Karpas-422 (cell line): ENCODE measurements around the gene SYTL3. TPM values are rescaled to one million over a fixed set of nuclear protein-coding genes. Genes with fewer than 3 reads are reported as not detected.
"Not testable (repeated sequence)": the region's sequence is repeated elsewhere in the genome, so short reads cannot be mapped to it uniquely, and the experiment has no call there.

ENCODE experiments used
- DNase-seq: peaks from one replicate; pipeline ENCODE4 v3.0.0-alpha.2; 2015
- H2AFZ ChIP-seq: fragments of 200-600 bp; sonication (generic); 2 replicates; pipeline ENCODE4 v1.6.1; 2014; ENCODE audit warnings: antibody characterized with exemption, low read length, mixed read lengths
- H3K27ac ChIP-seq: fragments of 200-600 bp; sonication (generic); 2 replicates; pipeline ENCODE4 v1.5.1; 2014; ENCODE audit warnings: mild to moderate bottlenecking, low read length, moderate library complexity
- H3K27me3 ChIP-seq: fragments of 200-600 bp; sonication (generic); 2 replicates; pipeline ENCODE4 v1.6.1; 2014; ENCODE audit warnings: low read length, mixed read lengths
- H3K36me3 ChIP-seq: fragments of 200-600 bp; sonication (generic); 2 replicates; pipeline ENCODE4 v1.6.1; 2014; ENCODE audit warnings: low read length, mixed read lengths; ENCODE audit not compliant: insufficient read depth
- H3K4me1 ChIP-seq: fragments of 200-600 bp; sonication (generic); 2 replicates; pipeline ENCODE4 v1.6.1; 2014; ENCODE audit warnings: mild to moderate bottlenecking, low read length, mixed read lengths
- H3K4me2 ChIP-seq: fragments of 200-600 bp; sonication (generic); 2 replicates; pipeline ENCODE4 v1.6.1; 2014; ENCODE audit warnings: low read length, low read depth, mild to moderate bottlenecking; ENCODE audit not compliant: poor library complexity, severe bottlenecking
- H3K4me3 ChIP-seq: fragments of 200-600 bp; sonication (generic); 2 replicates; pipeline ENCODE4 v1.5.1; 2014; ENCODE audit warnings: mild to moderate bottlenecking, antibody characterized with exemption, low read length, mixed read lengths
- H3K79me2 ChIP-seq: fragments of 200-600 bp; sonication (generic); 2 replicates; pipeline ENCODE4 v1.6.1; 2014; ENCODE audit warnings: mild to moderate bottlenecking, low read length, mixed read lengths
- H3K9ac ChIP-seq: fragments of 200-600 bp; sonication (generic); 2 replicates; pipeline ENCODE4 v1.6.0; 2014; ENCODE audit warnings: low read length
- H3K9me2 ChIP-seq: fragments of 200-600 bp; sonication (generic), shearing (Covaris generic); replicated peaks from 2 replicates; pipeline ENCODE4 v1.6.0; 2014; ENCODE audit warnings: mild to moderate bottlenecking, low read length, moderate library complexity; ENCODE audit not compliant: insufficient read depth
- H3K9me3 ChIP-seq: fragments of 300-700, 200-600 bp; sonication (generic); 2 replicates; pipeline ENCODE4 v1.6.1; 2014; ENCODE audit warnings: low read length, mixed read lengths
- H4K20me1 ChIP-seq: fragments of 200-600 bp; sonication (generic); 2 replicates; pipeline ENCODE4 v1.6.1; 2014; ENCODE audit warnings: mild to moderate bottlenecking, antibody characterized with exemption, low read length, low read depth; ENCODE audit not compliant: insufficient read depth
- total RNA-seq: library from RNA; depleted of rRNA; stranded (reverse); fragments of >200 nt; shearing (Covaris generic); gene quantifications from 2 replicates; pipeline ENCODE4 v1.2.3, GENCODE V29; 2014; ENCODE audit warnings: low replicate concordance

The SYTL3 gene
- total RNA-seq, 1 experiment from 2014 or later: 0.41 TPM

DNA sequence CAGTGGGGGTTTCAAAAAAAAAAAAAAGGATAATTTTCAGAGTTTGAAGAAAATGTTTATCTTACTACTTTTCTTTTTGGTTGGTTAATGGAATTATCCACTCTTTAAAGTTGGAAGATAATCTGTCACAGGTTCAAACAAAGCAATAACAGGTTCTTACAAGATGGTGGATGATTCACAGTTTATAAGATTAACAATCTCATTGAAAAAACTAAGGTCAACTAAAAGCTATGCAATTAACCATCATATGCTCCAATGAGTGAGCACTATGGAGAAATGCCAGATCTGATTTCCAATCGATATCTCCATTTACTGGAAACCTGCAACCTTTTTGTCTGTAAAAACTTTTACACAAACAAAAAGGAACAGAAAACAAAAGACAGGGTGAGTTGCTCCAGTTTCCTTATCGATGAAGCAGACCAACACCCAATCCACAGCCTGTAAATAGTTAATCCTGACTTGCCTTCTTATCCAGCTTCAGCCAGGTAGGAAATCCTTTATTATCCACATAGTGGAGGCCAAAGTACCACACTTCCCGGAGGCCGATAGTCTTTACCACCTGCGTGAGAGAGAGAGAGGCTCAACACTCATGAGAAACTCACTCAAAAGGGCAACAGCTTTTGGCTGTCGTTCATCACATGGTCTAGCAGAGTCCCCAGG is 136.9 kb downstream of the SYTL3 start:
- Histone ChIP-seq H3K4me1 (peaks cover 8% of the 10 kb centered on the region), H3K9ac (no peak overlapping the region), H3K27ac (no peak overlapping the region), H2AFZ (no peak overlapping the region), H3K4me2 (no peak overlapping the region), H3K27me3 (no peaks in the 10 kb centered on the region), H3K9me2 (no peaks in the 10 kb centered on the region), H3K36me3 (peaks cover 56% of the 10 kb centered on the region), H3K9me3 (no peaks in the 10 kb centered on the region), H3K79me2 (peaks cover 55% of the 10 kb centered on the region), H3K4me3 (no peak overlapping the region), H4K20me1 (peaks cover 30% of the 10 kb centered on the region; the same call in 1 of the 2 replicates)
- no peak for DNase-seq

DNA sequence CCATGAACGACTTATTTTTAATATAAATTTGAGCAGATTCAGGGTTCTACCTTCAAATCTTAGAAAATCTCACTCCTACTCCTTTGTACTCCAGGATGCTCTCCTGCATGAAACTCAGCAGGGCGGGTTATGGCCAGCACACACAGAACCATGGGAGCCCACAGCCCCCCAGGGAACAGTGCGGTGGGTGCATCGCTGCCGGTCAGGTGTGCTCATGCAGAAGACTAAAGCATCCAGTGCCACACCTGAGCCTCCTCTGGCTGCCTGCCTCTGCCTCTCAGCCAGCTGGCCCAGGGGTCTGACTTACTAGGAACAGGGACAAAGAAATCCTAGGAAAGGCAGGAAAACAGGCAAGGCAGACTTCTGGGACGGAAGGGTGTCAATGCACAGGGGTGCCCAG is 137.5 kb downstream of the SYTL3 start:
- no peak overlapping the region for H3K9ac ChIP-seq
- no peak overlapping the region for H3K4me2 ChIP-seq

DNA sequence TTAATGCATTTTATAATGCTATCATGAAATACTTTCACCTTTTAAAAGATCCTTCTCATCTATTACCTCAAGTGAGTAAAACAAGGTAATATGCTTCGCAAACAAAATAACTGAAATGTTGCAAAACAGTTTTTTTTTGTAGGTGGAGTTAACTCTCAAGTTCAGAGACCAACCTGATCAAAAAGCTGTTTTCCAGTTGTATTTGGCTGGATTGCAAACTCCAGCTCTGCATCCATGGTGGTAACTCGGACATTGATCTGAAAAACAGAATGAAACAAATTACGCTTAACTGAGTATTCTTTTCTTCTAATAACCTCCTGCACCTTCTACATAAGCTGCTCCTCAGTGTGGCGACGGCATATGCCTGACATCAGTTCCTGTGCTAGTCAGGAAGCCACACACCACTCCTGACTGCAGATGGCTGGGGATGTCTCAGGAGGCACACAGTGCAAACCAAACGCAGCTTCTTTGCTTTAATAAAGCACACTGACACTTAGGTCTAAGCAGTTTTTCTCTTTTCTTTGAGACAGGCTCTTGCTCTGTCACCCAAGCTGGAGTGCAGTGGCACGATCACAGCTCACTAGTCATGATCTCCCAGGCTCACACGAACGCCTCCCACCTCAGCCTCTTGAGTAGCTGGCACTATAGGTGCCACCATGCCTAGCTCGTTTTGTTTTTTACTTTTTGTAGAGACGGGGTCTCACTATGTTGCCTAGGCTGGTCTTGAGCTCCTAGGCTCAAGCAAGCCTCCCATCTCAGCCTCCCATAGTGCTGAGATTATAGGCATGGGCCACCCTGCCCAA is 139.5 kb downstream of the SYTL3 start:
- no peak overlapping the region for H3K27ac ChIP-seq
- no peaks in the 10 kb centered on the region for H3K9me3 ChIP-seq
- H3K9ac ChIP-seq: no peak overlapping the region
- H3K79me2 ChIP-seq: peaks cover 70% of the 10 kb centered on the region
- peaks cover 26% of the 10 kb centered on the region for H3K4me1 ChIP-seq
- H3K4me2 ChIP-seq: no peak overlapping the region
- peaks cover 32% of the 10 kb centered on the region for H4K20me1 ChIP-seq
- no peaks in the 10 kb centered on the region for H3K27me3 ChIP-seq
- no peak overlapping the region for H2AFZ ChIP-seq
- no peaks in the 10 kb centered on the region for H3K9me2 ChIP-seq
- peaks cover 39% of the 10 kb centered on the region for H3K36me3 ChIP-seq
- DNase-seq: no peak
- H3K4me3 ChIP-seq: no peak overlapping the region

More for the DNA sequence above, 137.5 kb downstream of the SYTL3 start:
- DNase-seq: no peak
- no peak overlapping the region for H3K4me3 ChIP-seq
- peaks cover 30% of the 10 kb centered on the region; the same call in 1 of the 2 replicates for H4K20me1 ChIP-seq
- no peaks in the 10 kb centered on the region for H3K27me3 ChIP-seq
- peaks cover 58% of the 10 kb centered on the region for H3K79me2 ChIP-seq
- no peaks in the 10 kb centered on the region for H3K9me3 ChIP-seq
- H2AFZ ChIP-seq: no peak overlapping the region
- no peaks in the 10 kb centered on the region for H3K9me2 ChIP-seq
- peaks cover 11% of the 10 kb centered on the region for H3K4me1 ChIP-seq
- H3K36me3 ChIP-seq: peaks cover 56% of the 10 kb centered on the region
- no peak overlapping the region for H3K27ac ChIP-seq

DNA sequence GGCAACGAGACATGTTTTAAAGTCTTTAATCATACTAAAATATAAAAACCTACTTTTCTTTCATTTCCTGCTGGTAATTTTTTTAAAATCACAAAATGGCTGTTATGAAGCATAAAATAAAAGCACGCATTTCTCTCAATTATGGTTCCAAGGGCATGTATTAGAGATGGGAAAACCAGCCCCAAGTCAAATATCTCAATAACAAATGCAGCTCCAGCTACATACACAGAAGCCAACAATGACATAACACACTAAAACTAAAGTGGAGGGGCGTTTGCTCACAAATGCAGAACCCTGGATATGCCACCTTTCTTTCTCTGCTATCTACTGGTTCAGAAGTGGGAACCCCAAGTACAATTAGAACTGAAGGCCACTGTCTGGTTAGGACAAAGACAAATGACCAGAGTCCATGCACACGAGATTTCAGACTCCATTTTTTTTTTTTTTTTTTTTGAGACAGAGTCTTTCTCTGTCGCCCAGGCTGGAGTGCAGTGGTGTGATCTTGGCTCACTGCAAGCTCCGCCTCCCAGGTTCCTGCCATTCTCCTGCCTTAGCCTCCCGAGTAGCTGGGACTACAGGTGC is 141.5 kb downstream of the SYTL3 start:
- no peak overlapping the region for H2AFZ ChIP-seq
- H3K79me2 ChIP-seq: peaks cover 85% of the 10 kb centered on the region
- no peak overlapping the region for H3K9ac ChIP-seq
- H3K27me3 ChIP-seq: no peaks in the 10 kb centered on the region
- DNase-seq: no peak
- H3K36me3 ChIP-seq: peaks cover 22% of the 10 kb centered on the region; the same call in 1 of the 2 replicates
- peaks cover 35% of the 10 kb centered on the region for H4K20me1 ChIP-seq
- no peaks in the 10 kb centered on the region for H3K9me2 ChIP-seq
- H3K4me1 ChIP-seq: peaks cover 42% of the 10 kb centered on the region
- no peak overlapping the region for H3K4me2 ChIP-seq
- no peak overlapping the region for H3K4me3 ChIP-seq
- H3K27ac ChIP-seq: no peak overlapping the region
- no peaks in the 10 kb centered on the region for H3K9me3 ChIP-seq

DNA sequence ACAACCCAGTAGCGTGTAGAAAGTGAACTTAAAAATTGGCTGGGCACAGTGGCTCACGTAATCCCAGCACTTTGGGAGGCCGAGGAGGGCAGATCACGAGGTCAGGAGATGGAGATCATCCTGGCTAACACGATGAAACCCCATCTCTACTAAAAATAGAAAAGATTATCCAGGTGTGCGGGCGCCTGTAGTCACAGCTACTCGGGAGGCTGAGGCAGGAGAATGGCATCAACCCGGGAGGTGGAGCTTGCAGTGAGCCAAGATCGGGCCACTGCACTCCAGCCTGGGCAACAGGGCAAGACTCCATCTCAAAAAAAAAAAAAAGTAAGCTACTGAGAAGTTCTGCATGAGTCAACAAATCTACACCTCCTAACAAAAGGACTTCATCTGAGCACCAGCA is 142.7 kb downstream of the SYTL3 start:
- H3K9me3 ChIP-seq, DNase-seq, H3K9ac ChIP-seq, H3K4me2 ChIP-seq, H3K27me3 ChIP-seq, H3K27ac ChIP-seq, H3K9me2 ChIP-seq, H2AFZ ChIP-seq, H3K4me3 ChIP-seq: not testable (repeated sequence)
- Histone ChIP-seq H3K36me3 (peaks cover 14% of the 10 kb centered on the region; the same call in 1 of the 2 replicates), H4K20me1 (peaks cover 46% of the 10 kb centered on the region), H3K79me2 (peaks cover 94% of the 10 kb centered on the region), H3K4me1 (peaks cover 54% of the 10 kb centered on the region)

DNA sequence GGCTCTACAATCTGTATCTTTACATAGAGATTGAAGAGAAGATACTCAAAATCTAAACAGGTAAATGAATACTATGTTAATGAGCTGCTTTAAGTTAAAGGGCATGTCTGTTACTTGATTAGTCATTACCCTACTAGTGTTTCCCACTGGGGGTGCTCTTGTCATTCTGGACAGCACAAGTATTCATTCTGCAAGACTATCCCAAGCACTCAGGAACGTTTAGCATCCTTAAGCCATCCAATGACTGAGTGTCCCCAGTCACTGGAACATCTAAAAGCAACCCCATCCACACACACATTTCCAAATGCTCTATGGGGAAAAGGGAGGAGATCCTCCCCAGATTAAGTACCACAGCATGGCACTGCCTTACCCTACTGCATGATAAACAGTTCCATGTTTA is 143.6 kb downstream of the SYTL3 start:
- Histone ChIP-seq H4K20me1 (peaks cover 52% of the 10 kb centered on the region), H3K4me2 (no peak overlapping the region)

DNA sequence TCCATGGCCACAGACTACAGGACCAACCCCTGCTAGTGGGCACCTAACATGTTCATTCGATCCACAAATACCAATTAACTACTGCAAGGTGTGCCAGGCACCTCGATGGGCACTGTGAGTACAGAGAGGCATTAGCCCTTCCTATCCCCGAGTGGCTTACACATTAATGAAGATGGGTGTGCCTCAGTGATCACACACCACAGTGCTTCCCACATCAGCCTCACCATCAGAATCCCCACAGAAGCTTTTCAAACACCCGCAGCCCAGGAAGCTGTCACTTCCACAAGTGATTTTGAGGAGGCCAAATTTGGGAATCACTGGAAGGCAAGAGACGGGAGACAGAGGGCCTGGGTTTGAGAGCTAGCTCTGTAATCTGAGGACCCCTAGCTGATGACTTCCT is 145.7 kb downstream of the SYTL3 start:
- H4K20me1 ChIP-seq: peaks cover 58% of the 10 kb centered on the region
- H3K4me1 ChIP-seq: peaks cover 84% of the 10 kb centered on the region

More for the DNA sequence above, 143.6 kb downstream of the SYTL3 start:
- H3K36me3 ChIP-seq: peaks cover 8% of the 10 kb centered on the region; the same call in 1 of the 2 replicates
- H3K9ac ChIP-seq: no peak overlapping the region
- peak; percentile 75 for DNase-seq
- peak overlapping the region; percentile 20; the same call in 1 of the 2 replicates for H3K27ac ChIP-seq
- H2AFZ ChIP-seq: no peak overlapping the region
- H3K79me2 ChIP-seq: peaks cover 98% of the 10 kb centered on the region
- H3K9me3 ChIP-seq: no peaks in the 10 kb centered on the region
- peaks cover 63% of the 10 kb centered on the region for H3K4me1 ChIP-seq
- no peak overlapping the region for H3K4me3 ChIP-seq
- no peaks in the 10 kb centered on the region for H3K9me2 ChIP-seq
- no peaks in the 10 kb centered on the region for H3K27me3 ChIP-seq

DNA sequence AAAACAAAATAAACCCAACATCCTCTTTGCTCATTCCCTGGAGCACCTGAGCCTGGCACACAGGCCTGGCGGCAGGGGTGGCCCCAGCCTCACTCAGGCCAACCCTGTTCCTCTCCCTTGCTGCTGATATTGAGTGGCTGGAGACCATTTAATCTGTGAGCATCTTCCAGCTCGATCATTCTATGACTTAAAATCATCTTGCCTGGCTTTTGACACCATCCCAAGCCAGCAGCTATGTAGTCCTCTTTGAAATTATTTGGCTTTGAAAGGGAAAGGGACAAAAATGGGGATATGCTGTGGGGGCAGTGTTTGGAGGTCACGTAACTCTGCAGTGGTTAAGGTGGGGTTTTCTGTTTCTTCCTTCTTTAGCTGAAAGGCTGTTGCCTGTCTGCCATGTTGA is 146.5 kb downstream of the SYTL3 start:
- Histone ChIP-seq H3K4me1 (peaks cover 86% of the 10 kb centered on the region), H3K27ac (peak overlapping the region; percentile 83; the same call in 1 of the 2 replicates), H2AFZ (no peak overlapping the region), H4K20me1 (peaks cover 63% of the 10 kb centered on the region), H3K36me3 (no peaks in the 10 kb centered on the region; the same call in 1 of the 2 replicates), H3K27me3 (no peaks in the 10 kb centered on the region), H3K9me3 (no peaks in the 10 kb centered on the region), H3K4me3 (no peak overlapping the region), H3K9me2 (no peaks in the 10 kb centered on the region), H3K9ac (no peak overlapping the region), H3K79me2 (peaks cover 99% of the 10 kb centered on the region), H3K4me2 (no peak overlapping the region)
- no peak for DNase-seq

More for the DNA sequence above, 145.7 kb downstream of the SYTL3 start:
- Histone ChIP-seq H3K27ac (no peak overlapping the region), H3K27me3 (no peaks in the 10 kb centered on the region), H3K9me2 (no peaks in the 10 kb centered on the region), H3K4me3 (no peak overlapping the region), H3K9ac (no peak overlapping the region), H3K36me3 (no peaks in the 10 kb centered on the region), H3K4me2 (no peak overlapping the region), H3K9me3 (no peaks in the 10 kb centered on the region), H2AFZ (no peak overlapping the region), H3K79me2 (peaks cover 99% of the 10 kb centered on the region)
- DNase-seq: no peak
